Upper lobe of left lung (tissue), 6 donors: ENCODE results near the gene TMEM14C. TPM values are rescaled to one million over a fixed set of nuclear protein-coding genes. Genes with fewer than 3 reads are reported as not detected.

Source experiments
- ATAC-seq, 2 donors: fragments of 200-7000 bp; cut with Tn5 transposase; one replicate each; pipeline ENCODE4 v1.9.1; 2022; ENCODE audit warnings: mild to moderate bottlenecking in 2 of 2, moderate library complexity in 2 of 2; ENCODE audit not compliant: low FRiP score in 2 of 2
- DNase-seq, 2 donors: peaks; one replicate each; pipeline ENCODE4 v3.0.0-alpha.2; 2019 to 2020
- H3K27ac ChIP-seq, 4 donors: fragments of 200-600 bp; sonication (generic); one replicate each; pipeline ENCODE4 v1.5.1; 2016 to 2019
- H3K27me3 ChIP-seq, 4 donors: fragments of 200-600 bp; sonication (generic); one replicate each; pipeline ENCODE4 v1.5.1; 2017 to 2019
- H3K36me3 ChIP-seq, 4 donors: fragments of 200-600 bp; sonication (generic); one replicate each; pipeline ENCODE4 v1.5.1; 2016 to 2019
- H3K4me1 ChIP-seq, 4 donors: fragments of 200-600 bp; sonication (generic); one replicate each; pipeline ENCODE4 v1.5.1; 2018 to 2019
- H3K4me3 ChIP-seq, 4 donors: fragments of 200-600 bp; sonication (generic); one replicate each; pipeline ENCODE4 v1.5.1; 2017 to 2019; ENCODE audit warnings: mild to moderate bottlenecking in 2 of 4, moderate library complexity in 1 of 4
- H3K9me3 ChIP-seq, 4 donors: fragments of 200-600 bp; sonication (generic); one replicate each; pipeline ENCODE4 v1.5.1; 2018 to 2019
- CTCF ChIP-seq, 6 experiments: fragments of 450-650 bp in 4 of 6; fragments of 200-600 bp in 2 of 6; sonication (generic) in 2 of 6; IDR thresholded peaks; one replicate each; pipeline ENCODE4 v1.5.1; 2016 to 2019; ENCODE audit warnings: antibody characterized with exemption in 6 of 6
- EP300 ChIP-seq, 4 donors: sonication (generic); formaldehyde crosslinking; IDR thresholded peaks; one replicate each; pipeline ENCODE4 v1.5.1; 2017; ENCODE audit warnings: antibody characterized with exemption in 4 of 4, control low read depth in 2 of 4
- POLR2A ChIP-seq, 4 donors: fragments of 450-650 bp; IDR thresholded peaks; one replicate each; pipeline ENCODE4 v1.5.1; 2016 to 2017; ENCODE audit warnings: antibody characterized with exemption in 4 of 4, mild to moderate bottlenecking in 2 of 4
- POLR2AphosphoS5 ChIP-seq, 2 donors: sonication (generic); formaldehyde crosslinking; IDR thresholded peaks; one replicate each; pipeline ENCODE4 v1.5.1; 2017; ENCODE audit warnings: antibody characterized with exemption in 2 of 2
- WGBS, 2 donors: methylation state at CpG; one replicate each; pipeline ENCODE4 v1.1.5; 2017 to 2018; 5-methylcytosine and 5-hydroxymethylcytosine counted together
- small RNA-seq, 4 donors: library from RNA; depleted of rRNA; stranded (forward); fragments of <200 nt; gene quantifications; one replicate each; pipeline ENCODE3, GENCODE V24; 2016
- total RNA-seq, 6 donors: library from RNA; depleted of rRNA in 4 of 6; stranded (reverse); fragments of >200 nt in 4 of 6; gene quantifications; one replicate each; pipeline versions ENCODE4 v1.1.0 to v1.2.1, GENCODE V29; 2016 to 2021
- donor health status: DM: no; HTN: no; CAD: no; lungs with moderate emphysema.
- donor health status: DM: no; HTN: yes; CAD: no; lungs with severe emphysema.

Gene TMEM14C
- total RNA-seq, 6 donors from 2014 or later: 23.0 to 116 (median 95.1) TPM

- Histone ChIP-seq H3K9me3 (no peaks in the 10 kb centered on the region), H3K36me3 (peaks cover 0 to 31% (median 9%) of the 10 kb centered on the region in 4 donors), H3K27ac (no peak overlapping the region), H3K27me3 (no peaks in the 10 kb centered on the region), H3K4me3 (no peak overlapping the region), H3K4me1 (no peaks in the 10 kb centered on the region)
- DNase-seq (no peak), ATAC-seq (no peak)
- 62 to 68% methylated on average over 12 of the region's 12 CpGs for WGBS, 2 donors
- TF ChIP-seq CTCF (IDR thresholded peaks at IDR 0.05) (no peak), POLR2A (IDR thresholded peaks at IDR 0.05) (no peak), POLR2AphosphoS5 (IDR thresholded peaks at IDR 0.05) (no peak), EP300 (IDR thresholded peaks at IDR 0.05) (no peak)
These were observed 48.6 kb downstream of the TMEM14C start for GRCh38 chr6:10771371-10771894.

DNA sequence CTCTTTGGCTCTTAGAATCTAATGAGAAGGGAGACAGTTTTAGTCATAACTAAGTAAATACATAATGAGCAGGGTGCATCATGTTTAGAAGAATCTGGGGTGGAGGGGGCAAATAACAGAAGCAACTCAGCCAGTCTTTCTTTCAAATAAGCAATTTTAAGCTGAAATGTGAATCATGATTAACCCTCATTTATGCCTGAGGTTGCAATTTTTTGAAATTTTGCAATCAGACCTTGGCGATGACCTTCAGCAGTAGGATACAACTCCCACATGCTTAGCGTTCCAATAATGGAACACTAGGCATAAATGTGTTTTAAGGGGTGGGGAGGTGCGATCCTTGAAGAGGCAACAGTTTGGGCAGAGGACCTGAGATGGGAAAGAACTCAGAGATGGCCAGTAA, 55.4 kb downstream of the TMEM14C start:
- H3K27me3 ChIP-seq: no peaks in the 10 kb centered on the region
- DNase-seq (no peak), ATAC-seq (no peak)
- no peaks in the 10 kb centered on the region for H3K9me3 ChIP-seq
- peaks cover 0 to 17% (median 8%) of the 10 kb centered on the region in 4 donors for H3K36me3 ChIP-seq
- H3K4me1 ChIP-seq: no peaks in the 10 kb centered on the region
- H3K27ac ChIP-seq: no peak overlapping the region
- 93 to 98% methylated on average over 3 of the region's 3 CpGs for WGBS, 2 donors
- no peak overlapping the region for H3K4me3 ChIP-seq
- TF ChIP-seq POLR2A (IDR thresholded peaks at IDR 0.05): no peak
- TF ChIP-seq CTCF (IDR thresholded peaks at IDR 0.05): no peak
- no peak for TF ChIP-seq EP300 (IDR thresholded peaks at IDR 0.05)
- TF ChIP-seq POLR2AphosphoS5 (IDR thresholded peaks at IDR 0.05): no peak

DNA sequence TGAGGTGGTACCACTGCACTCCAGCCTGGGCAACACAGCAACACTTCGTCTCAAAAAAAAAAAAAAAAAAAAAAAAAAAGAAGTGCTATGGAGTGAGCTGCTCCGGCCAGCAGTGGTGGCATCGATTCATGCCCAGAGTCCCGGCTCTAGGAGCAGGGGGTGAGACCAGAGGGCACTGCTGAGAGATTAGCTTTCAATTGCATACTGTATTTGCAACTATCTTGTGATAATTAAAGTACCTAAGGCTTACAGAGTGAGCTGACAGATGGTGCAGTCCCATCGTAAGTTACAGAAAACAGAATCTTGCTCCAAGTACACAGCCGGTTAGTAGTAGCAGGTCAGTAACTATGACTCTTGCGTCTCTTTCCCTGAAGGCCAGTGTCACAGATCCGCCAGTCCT, 56.2 kb downstream of the TMEM14C start:
- no peaks in the 10 kb centered on the region for H3K9me3 ChIP-seq
- WGBS, 2 donors: 92 to 96% methylated on average over 8 of the region's 8 CpGs
- DNase-seq (no peak), ATAC-seq (no peak)
- no peak overlapping the region for H3K4me3 ChIP-seq
- no peaks in the 10 kb centered on the region for H3K27me3 ChIP-seq
- TF ChIP-seq CTCF (IDR thresholded peaks at IDR 0.05) (no peak), POLR2A (IDR thresholded peaks at IDR 0.05) (no peak), EP300 (IDR thresholded peaks at IDR 0.05) (no peak), POLR2AphosphoS5 (IDR thresholded peaks at IDR 0.05) (no peak)
- H3K4me1 ChIP-seq: no peaks in the 10 kb centered on the region
- H3K27ac ChIP-seq: no peak overlapping the region
- H3K36me3 ChIP-seq: peaks cover 0 to 17% (median 8%) of the 10 kb centered on the region in 4 donors

Small RNA genes lying within 50 kb of the gene (small RNA-seq; reads per million reads assigned to genes)
- gene RF00019 (0 reads per million in 4 donors), gene RNA5SP203 (0 to 0.11 (median 0) reads per million in 4 donors)

Other genes with a start within 250 kb of the TMEM14C start
- gene GCNT2, start 201.7 kb upstream of the TMEM14C start, total RNA-seq: 10 to 100 TPM; 18.7 to 97.4 (median 44.5) TPM
- 1 to 10 TPM in 2 of 6 donors, not detected in 4; 1.6 to 3.2 TPM for gene C6orf52, start 28.5 kb upstream of the TMEM14C start, total RNA-seq
- 10 to 100 TPM in 3 of 6 donors, 1 to 10 TPM in 3; 6.0 to 15.8 (median 10.8) TPM for gene PAK1IP1, start 28.1 kb upstream of the TMEM14C start, total RNA-seq
- gene TMEM14B, start 24.7 kb downstream of the TMEM14C start, total RNA-seq: 10 to 100 TPM; 25.1 to 73.9 (median 56.7) TPM
- gene MAK, start 115.5 kb downstream of the TMEM14C start, total RNA-seq: 1 to 10 TPM in 4 of 6 donors, under 1 TPM in 1, not detected in 1; 0.57 to 5.3 (median 1.8) TPM
- gene GCM2, start 159.0 kb downstream of the TMEM14C start, total RNA-seq: not detected
- gene SYCP2L, start 164.0 kb downstream of the TMEM14C start, total RNA-seq: 1 to 10 TPM in 3 of 6 donors, under 1 TPM in 3; 0.46 to 8.4 (median 1.6) TPM